Loucy (cell line): Measurements from ENCODE around the gene BEST3.
A peak's percentile ranks its signal among the peaks of the same experiment; 100 is the strongest.

Experiments
- H2AFZ ChIP-seq: fragments of 200-600 bp; sonication (generic); 2 replicates; pipeline ENCODE4 v1.6.0; 2016; ENCODE audit warnings: antibody characterized with exemption, mild to moderate bottlenecking, low read length, moderate library complexity
- H3F3A ChIP-seq: fragments of 200-600 bp; 2 replicates; pipeline ENCODE4 v1.6.0; 2016; ENCODE audit warnings: antibody characterized with exemption, low read depth, mild to moderate bottlenecking
- H3K27me3 ChIP-seq: fragments of 200-600 bp; sonication (generic); 2 replicates; pipeline ENCODE4 v1.6.1; 2014; ENCODE audit warnings: low read length, mild to moderate bottlenecking; ENCODE audit not compliant: insufficient read depth, poor library complexity, severe bottlenecking
- H3K36me3 ChIP-seq: fragments of 200-600 bp; sonication (generic); 2 replicates; pipeline ENCODE4 v1.6.1; 2016; ENCODE audit warnings: low read length; ENCODE audit not compliant: insufficient read depth
- H3K4me1 ChIP-seq: fragments of 200-600 bp; sonication (generic); 2 replicates; pipeline ENCODE4 v1.5.1; 2014; ENCODE audit warnings: low read length, mild to moderate bottlenecking; ENCODE audit not compliant: insufficient read depth, poor library complexity, severe bottlenecking
- H3K4me2 ChIP-seq: fragments of 200-600 bp; sonication (generic); 2 replicates; pipeline ENCODE4 v1.6.0; 2014; ENCODE audit warnings: antibody characterized with exemption, low read length, low read depth, mild to moderate bottlenecking; ENCODE audit not compliant: poor library complexity, severe bottlenecking
- H3K4me3 ChIP-seq: fragments of 200-600 bp; sonication (generic); 2 replicates; pipeline ENCODE4 v1.5.1; 2014; ENCODE audit warnings: low read length, mild to moderate bottlenecking, mixed read lengths; ENCODE audit not compliant: poor library complexity, severe bottlenecking
- H3K79me2 ChIP-seq: fragments of 200-600 bp; sonication (generic); 2 replicates; pipeline ENCODE4 v1.6.1; 2014; ENCODE audit warnings: low read length; ENCODE audit not compliant: insufficient read depth
- H3K9ac ChIP-seq: fragments of 200-600 bp; sonication (generic); 2 replicates; pipeline ENCODE4 v1.6.0; 2014; ENCODE audit warnings: mild to moderate bottlenecking, low read depth, low read length, moderate library complexity; ENCODE audit not compliant: poor library complexity, severe bottlenecking
- H3K9me2 ChIP-seq: fragments of 200-600 bp; sonication (generic); replicated peaks from 2 replicates; pipeline ENCODE4 v1.6.1; 2016; ENCODE audit warnings: low read depth, low read length, mixed read lengths
- H3K9me3 ChIP-seq: fragments of 200-600 bp; sonication (generic); 2 replicates; pipeline ENCODE4 v1.6.1; 2014; ENCODE audit warnings: mild to moderate bottlenecking, antibody characterized with exemption, low read length, low read depth; ENCODE audit not compliant: insufficient read depth
- H4K20me1 ChIP-seq: fragments of 200-600 bp; sonication (generic); 2 replicates; pipeline ENCODE4 v1.6.0; 2014; ENCODE audit warnings: antibody characterized with exemption, low read length, mild to moderate bottlenecking; ENCODE audit not compliant: insufficient read depth, poor library complexity, severe bottlenecking
- EZH2phosphoT487 ChIP-seq: fragments of 200-600 bp; IDR thresholded peaks from 2 replicates; pipeline ENCODE4 v1.6.1; 2018; ENCODE audit warnings: antibody characterized with exemption, mild to moderate bottlenecking, moderate library complexity, borderline replicate concordance
- TF ChIP-seq, protein P1 (sequence below): fragments of 200-600 bp; sonication (generic); conservative IDR thresholded peaks from 2 replicates; pipeline ENCODE4 v1.5.1; 2014; ENCODE audit warnings: mild to moderate bottlenecking, antibody characterized with exemption, low read length

The BEST3 gene

DNA sequence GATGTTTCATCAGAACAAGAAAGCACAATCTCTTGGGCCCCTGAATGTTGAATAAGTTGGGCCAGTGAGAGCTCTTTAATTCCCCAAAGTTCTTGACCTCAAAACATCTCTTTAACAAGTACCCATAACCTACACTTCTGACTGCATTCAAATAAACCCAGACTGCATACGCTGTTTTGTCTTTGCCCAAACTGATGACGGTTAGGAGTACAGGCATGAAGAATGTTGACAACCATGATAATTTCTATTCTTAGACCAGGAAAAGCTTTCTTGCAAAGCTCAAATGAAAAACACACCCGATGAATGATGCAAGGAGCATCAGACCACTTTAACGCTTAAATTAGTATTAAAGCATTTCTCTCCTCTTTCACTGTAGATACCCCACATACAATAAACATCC lies 27.8 kb upstream of the BEST3 start:
- Histone ChIP-seq H3K4me1 (no peaks in the 10 kb centered on the region), H4K20me1 (no peaks in the 10 kb centered on the region), H3F3A (no peaks in the 10 kb centered on the region), H3K9ac (no peak overlapping the region), H3K9me3 (no peaks in the 10 kb centered on the region), H3K4me2 (no peak overlapping the region), H3K27me3 (no peaks in the 10 kb centered on the region), H2AFZ (0 out of 2 replicates have a peak overlapping the region, but pooled peaks have one; percentile 8), H3K9me2 (no peaks in the 10 kb centered on the region), H3K79me2 (no peaks in the 10 kb centered on the region), H3K36me3 (no peaks in the 10 kb centered on the region), H3K4me3 (no peak overlapping the region)
- TF ChIP-seq EZH2phosphoT487: no peak
- TF ChIP-seq, protein P1, sequence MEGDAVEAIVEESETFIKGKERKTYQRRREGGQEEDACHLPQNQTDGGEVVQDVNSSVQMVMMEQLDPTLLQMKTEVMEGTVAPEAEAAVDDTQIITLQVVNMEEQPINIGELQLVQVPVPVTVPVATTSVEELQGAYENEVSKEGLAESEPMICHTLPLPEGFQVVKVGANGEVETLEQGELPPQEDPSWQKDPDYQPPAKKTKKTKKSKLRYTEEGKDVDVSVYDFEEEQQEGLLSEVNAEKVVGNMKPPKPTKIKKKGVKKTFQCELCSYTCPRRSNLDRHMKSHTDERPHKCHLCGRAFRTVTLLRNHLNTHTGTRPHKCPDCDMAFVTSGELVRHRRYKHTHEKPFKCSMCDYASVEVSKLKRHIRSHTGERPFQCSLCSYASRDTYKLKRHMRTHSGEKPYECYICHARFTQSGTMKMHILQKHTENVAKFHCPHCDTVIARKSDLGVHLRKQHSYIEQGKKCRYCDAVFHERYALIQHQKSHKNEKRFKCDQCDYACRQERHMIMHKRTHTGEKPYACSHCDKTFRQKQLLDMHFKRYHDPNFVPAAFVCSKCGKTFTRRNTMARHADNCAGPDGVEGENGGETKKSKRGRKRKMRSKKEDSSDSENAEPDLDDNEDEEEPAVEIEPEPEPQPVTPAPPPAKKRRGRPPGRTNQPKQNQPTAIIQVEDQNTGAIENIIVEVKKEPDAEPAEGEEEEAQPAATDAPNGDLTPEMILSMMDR: no peak

- Histone ChIP-seq H2AFZ (no peak overlapping the region), H3K4me2 (no peak overlapping the region), H4K20me1 (no peaks in the 10 kb centered on the region), H3F3A (no peaks in the 10 kb centered on the region; the same call in 1 of the 2 replicates), H3K79me2 (no peaks in the 10 kb centered on the region), H3K4me1 (no peaks in the 10 kb centered on the region), H3K4me3 (no peak overlapping the region), H3K9ac (no peak overlapping the region), H3K9me3 (no peaks in the 10 kb centered on the region), H3K36me3 (no peaks in the 10 kb centered on the region), H3K27me3 (no peaks in the 10 kb centered on the region), H3K9me2 (no peaks in the 10 kb centered on the region)
- TF ChIP-seq, protein P1: no peak
- no peak for TF ChIP-seq EZH2phosphoT487
Observed at GRCh38 chr12:69720750-69721149, 21.6 kb upstream of the BEST3 start.

GRCh38 chr12:69719336-69720316 lies 20.5 kb upstream of the BEST3 start:
- Histone ChIP-seq H3K9ac (no peak overlapping the region), H3K4me2 (no peak overlapping the region), H4K20me1 (no peaks in the 10 kb centered on the region), H3K79me2 (no peaks in the 10 kb centered on the region), H3K9me2 (no peaks in the 10 kb centered on the region), H3K27me3 (no peaks in the 10 kb centered on the region), H3K4me3 (no peak overlapping the region), H3F3A (no peaks in the 10 kb centered on the region; the same call in 1 of the 2 replicates), H3K4me1 (no peaks in the 10 kb centered on the region), H2AFZ (peak overlapping the region; percentile 33; the same call in 1 of the 2 replicates), H3K9me3 (no peaks in the 10 kb centered on the region), H3K36me3 (no peaks in the 10 kb centered on the region)
- no peak for TF ChIP-seq EZH2phosphoT487
- TF ChIP-seq, protein P1: no peak
